Endodermal cell (in vitro differentiated cells): ENCODE measurements around the gene CREG2. TPM values are rescaled to one million over a fixed set of nuclear protein-coding genes. Genes with fewer than 3 reads are reported as not detected.
"Not testable (repeated sequence)": the region's sequence is repeated elsewhere in the genome, so short reads cannot be mapped to it uniquely, and the experiment has no call there.

ENCODE experiments used
- DNase-seq: peaks from one replicate; pipeline ENCODE4 v3.0.0-alpha.2; 2017
- H3K27ac ChIP-seq: 2 replicates; pipeline ENCODE4 v1.5.1; 2013; ENCODE audit warnings: mild to moderate bottlenecking, low read depth, low read length, moderate library complexity
- H3K27me3 ChIP-seq: 2 replicates; pipeline ENCODE4 v1.6.1; 2013; ENCODE audit warnings: mild to moderate bottlenecking, low read length, moderate library complexity; ENCODE audit not compliant: insufficient read depth, control insufficient read depth, poor library complexity, severe bottlenecking
- H3K36me3 ChIP-seq: 2 replicates; pipeline ENCODE4 v1.7.0; 2013; ENCODE audit warnings: mild to moderate bottlenecking, low read length, moderate library complexity; ENCODE audit not compliant: control insufficient read depth, insufficient read depth
- H3K4me1 ChIP-seq: one replicate; pipeline ENCODE4 v1.7.0; 2013; ENCODE audit warnings: low read length; ENCODE audit not compliant: control insufficient read depth, insufficient read depth
- H3K4me3 ChIP-seq: 2 replicates; pipeline ENCODE4 v1.5.1; 2013; ENCODE audit warnings: mild to moderate bottlenecking, low read length, moderate library complexity
- H3K9ac ChIP-seq: 2 replicates; pipeline ENCODE4 v1.6.1; 2013; ENCODE audit warnings: mild to moderate bottlenecking, low read length, moderate library complexity; ENCODE audit not compliant: poor library complexity, severe bottlenecking; ENCODE audit errors: extremely low read depth
- H3K9me3 ChIP-seq: 2 replicates; pipeline ENCODE4 v1.6.1; 2013; ENCODE audit warnings: mild to moderate bottlenecking, low read length, moderate library complexity; ENCODE audit not compliant: control insufficient read depth
- H3K27ac Mint-ChIP-seq: 2 replicates; pipeline ENCODE4 v1.8.0; 2020; ENCODE audit warnings: mixed read lengths
- H3K27me3 Mint-ChIP-seq: 2 replicates; pipeline ENCODE4 v1.8.0; 2021; ENCODE audit warnings: mild to moderate bottlenecking, mixed read lengths; ENCODE audit not compliant: insufficient read depth
- H3K36me3 Mint-ChIP-seq: 2 replicates; pipeline ENCODE4 v1.8.0; 2020; ENCODE audit warnings: low read depth, mixed read lengths
- H3K4me1 Mint-ChIP-seq: 2 replicates; pipeline ENCODE4 v1.8.0; 2020; ENCODE audit warnings: mixed read lengths
- H3K4me3 Mint-ChIP-seq: 2 replicates; pipeline ENCODE4 v1.8.0; 2020; ENCODE audit warnings: mild to moderate bottlenecking, moderate library complexity, mixed read lengths
- H3K9me3 Mint-ChIP-seq: 2 replicates; pipeline ENCODE4 v1.8.0; 2020; ENCODE audit warnings: mild to moderate bottlenecking, mixed read lengths
- CTCF ChIP-seq: fragments of 200-600 bp; sonication (generic); conservative IDR thresholded peaks from 2 replicates; pipeline ENCODE4 v1.5.0; 2021; ENCODE audit warnings: antibody characterized with exemption, mild to moderate bottlenecking
- WGBS, 2 experiments: methylation state at CpG; one replicate each; pipeline versions ENCODE4 v1.1.5 to v1.1.7; 2013; ENCODE audit warnings: missing lambda C conversion rate in 2 of 2, mixed read lengths in 1 of 2; ENCODE audit not compliant: insufficient coverage in 1 of 2, insufficient read length in 1 of 2; 5-methylcytosine and 5-hydroxymethylcytosine counted together
- total RNA-seq, 2 donors: library from RNA; stranded (reverse); fragmentation: NEBNext Ultra II Directional in 1 of 2; extraction: Animal tissue kit (Norgen Biotek cat#: 25700) in 1 of 2; gene quantifications; 2 replicates in 1 of 2; 3 replicates in 1 of 2; pipeline ENCODE4 v1.2.1, GENCODE V29; 2021

Gene CREG2
- total RNA-seq, 2 donors from 2014 or later, result 0.13 TPM; not detected in 1

DNA sequence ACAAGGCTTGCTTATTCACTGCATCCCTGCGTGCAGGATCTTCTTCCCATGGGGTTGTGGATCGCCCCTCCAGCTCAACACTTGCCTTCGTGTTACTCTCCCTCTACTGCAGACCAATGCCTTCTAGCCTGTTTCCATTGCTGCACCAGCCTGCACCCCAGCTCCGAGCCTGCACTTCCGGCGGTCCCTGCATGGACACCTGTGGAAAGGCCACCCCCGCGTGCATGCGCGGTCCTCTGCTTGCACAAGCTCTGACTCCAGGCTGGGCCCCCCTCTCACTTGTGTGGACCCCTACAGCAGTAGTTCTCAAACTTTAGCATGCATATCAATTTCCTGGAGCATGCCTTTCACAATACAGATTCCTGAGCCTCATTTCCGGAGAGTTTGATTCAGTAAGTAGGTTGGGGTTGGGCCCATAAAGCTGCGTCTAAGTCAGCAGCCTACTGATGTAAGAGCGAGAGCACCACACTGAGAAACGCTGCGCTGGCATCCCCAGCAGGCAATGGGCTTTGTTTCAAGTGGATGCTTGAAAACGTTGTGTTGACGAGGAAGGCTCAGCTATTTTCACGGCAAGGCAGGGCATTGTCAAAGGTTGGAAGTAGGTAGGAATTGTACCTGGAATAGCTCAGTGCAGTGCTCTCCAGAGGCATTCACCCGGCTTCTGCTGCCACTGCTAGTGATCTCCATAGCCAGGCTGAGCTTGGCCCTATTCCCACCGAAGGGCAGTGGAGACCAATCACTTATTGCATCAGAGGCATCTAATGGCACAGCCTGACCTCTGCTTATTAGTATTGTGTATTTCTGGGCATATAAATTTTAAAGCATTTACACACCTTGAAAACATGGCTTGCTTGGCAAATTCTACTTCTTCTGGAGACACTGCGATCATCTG lies 32.6 kb downstream of the CREG2 start:
- Histone ChIP-seq H3K27me3 (no peaks in the 10 kb centered on the region), H3K9ac (no peak overlapping the region), H3K27ac (no peak overlapping the region), H3K9me3 (no peaks in the 10 kb centered on the region), H3K4me1 (no peaks in the 10 kb centered on the region), H3K36me3 (no peaks in the 10 kb centered on the region), H3K4me3 (no peak overlapping the region)
- Mint-ChIP-seq H3K27me3 (peaks cover 36% of the 10 kb centered on the region), H3K4me3 (no peak overlapping the region), H3K9me3 (no peaks in the 10 kb centered on the region), H3K27ac (no peak overlapping the region), H3K4me1 (peaks cover 6% of the 10 kb centered on the region), H3K36me3 (no peaks in the 10 kb centered on the region)
- no peak for DNase-seq
- WGBS, 2 experiments, result 92 to 94% methylated on average over 19 to 21 of the region's 21 CpGs
- no peak for TF ChIP-seq CTCF

- H3K4me1 Mint-ChIP-seq, H3K4me3 Mint-ChIP-seq, H3K27me3 ChIP-seq, H3K9me3 Mint-ChIP-seq, H3K27ac Mint-ChIP-seq, H3K4me3 ChIP-seq, H3K36me3 ChIP-seq, H3K9me3 ChIP-seq, DNase-seq, H3K27ac ChIP-seq, H3K9ac ChIP-seq, H3K36me3 Mint-ChIP-seq, H3K4me1 ChIP-seq: not testable (repeated sequence)
- WGBS, 2 experiments, result 85 to 91% methylated on average over 3 to 4 of the region's 4 CpGs
- peaks cover 25% of the 10 kb centered on the region for H3K27me3 Mint-ChIP-seq
Observed at GRCh38 chr2:101352631-101353030, 34.7 kb downstream of the CREG2 start.

GRCh38 chr2:101351207-101351606 lies 36.1 kb downstream of the CREG2 start:
- Histone ChIP-seq H3K27ac (no peak overlapping the region), H3K4me3 (no peak overlapping the region), H3K9ac (no peak overlapping the region), H3K9me3 (no peaks in the 10 kb centered on the region), H3K27me3 (no peaks in the 10 kb centered on the region), H3K4me1 (no peaks in the 10 kb centered on the region), H3K36me3 (no peaks in the 10 kb centered on the region)
- Mint-ChIP-seq H3K9me3 (no peaks in the 10 kb centered on the region), H3K27me3 (peaks cover 17% of the 10 kb centered on the region), H3K27ac (no peak overlapping the region), H3K4me3 (no peak overlapping the region), H3K4me1 (no peaks in the 10 kb centered on the region), H3K36me3 (no peaks in the 10 kb centered on the region)
- WGBS, 2 experiments, result 86 to 94% methylated on average over 6 to 7 of the region's 7 CpGs
- DNase-seq, result no peak
- TF ChIP-seq CTCF, result no peak
